EH (cell line): ENCODE results near the gene ACSF2.

ENCODE experiments used
- DNase-seq: peaks from one replicate; pipeline ENCODE4 v3.0.0-alpha.2; 2015; ENCODE audit warnings: low read depth

The ACSF2 gene

DNA sequence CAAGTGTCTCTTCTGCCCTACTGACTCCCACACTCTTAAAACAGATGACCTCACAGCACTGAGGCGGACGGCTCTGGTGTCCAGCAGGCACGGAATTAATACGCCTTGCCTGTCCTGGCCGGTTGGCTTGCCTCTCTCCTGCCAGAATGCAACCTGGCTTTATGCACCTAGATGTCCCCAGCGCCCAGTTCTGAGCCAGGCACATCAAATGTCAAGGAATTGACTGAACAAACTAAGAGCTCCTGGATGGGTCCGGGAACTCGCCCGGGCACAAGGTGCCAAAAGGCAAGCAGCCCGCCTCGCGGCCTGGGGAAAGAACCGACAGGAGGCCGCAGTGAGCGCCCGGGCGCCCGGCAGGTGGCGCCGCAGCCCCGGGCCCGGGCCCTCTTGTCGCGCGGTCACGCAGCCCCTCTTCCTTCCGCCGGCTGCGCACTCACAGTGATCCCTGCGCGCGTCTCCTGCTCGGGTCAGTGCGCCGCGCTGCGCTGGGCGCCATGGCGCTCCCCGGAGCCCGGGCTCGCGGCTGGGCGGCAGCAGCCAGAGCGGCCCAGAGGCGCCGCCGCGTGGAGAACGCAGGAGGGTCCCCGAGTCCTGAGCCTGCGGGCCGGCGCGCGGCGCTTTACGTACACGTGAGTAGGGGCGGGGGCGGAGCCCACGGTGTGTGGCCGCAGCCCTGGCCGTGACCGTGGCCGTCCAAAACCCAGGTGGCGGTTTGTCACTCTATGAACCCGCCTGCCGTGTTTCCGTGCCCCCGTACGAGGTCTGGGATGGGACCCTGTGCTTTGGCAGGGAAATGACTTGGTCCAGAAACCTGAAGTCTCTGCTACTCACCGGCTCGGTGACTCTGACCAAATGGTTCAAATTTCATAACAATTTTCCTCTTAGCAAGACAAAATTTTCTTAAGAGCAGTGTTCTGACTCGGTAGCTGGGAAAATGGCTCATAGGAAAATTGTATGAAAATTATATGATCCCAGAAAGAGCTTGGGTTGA lies 52.7 kb downstream of the ACSF2 start, which contains the start of gene RSAD1:
Gene RSAD1 (plus strand): TSS at position 470 of the 991 bp plus-strand sequence. CDS start 25 bp downstream, at position 495.
- peak; percentile 89 for DNase-seq

DNA sequence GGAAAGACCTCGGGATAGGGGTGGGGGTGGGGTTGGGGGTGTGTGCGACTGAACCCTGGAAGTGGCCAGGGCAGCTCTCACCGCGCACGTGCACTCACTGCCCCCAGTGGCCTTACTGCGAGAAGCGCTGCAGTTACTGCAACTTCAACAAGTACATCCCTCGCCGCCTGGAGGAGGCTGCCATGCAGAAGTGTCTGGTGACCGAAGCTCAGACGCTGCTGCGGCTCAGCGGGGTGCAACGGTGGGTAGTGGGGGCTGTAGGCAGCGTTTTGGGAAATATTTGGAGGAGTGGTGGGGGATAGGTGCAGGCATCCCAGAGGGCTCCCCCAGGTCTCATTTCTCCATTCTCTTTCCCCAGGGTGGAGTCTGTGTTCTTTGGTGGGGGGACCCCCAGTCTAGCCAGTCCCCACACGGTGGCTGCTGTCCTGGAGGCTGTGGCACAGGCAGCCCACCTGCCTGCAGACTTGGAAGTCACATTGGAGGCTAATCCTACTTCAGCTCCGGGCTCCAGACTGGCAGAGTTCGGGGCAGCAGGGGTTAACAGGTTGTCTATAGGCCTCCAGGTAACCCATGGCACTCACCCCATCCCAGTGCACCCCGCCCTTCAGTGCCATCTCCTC lies 53.6 kb downstream of the ACSF2 start:
- peak; percentile 81 for DNase-seq

DNA sequence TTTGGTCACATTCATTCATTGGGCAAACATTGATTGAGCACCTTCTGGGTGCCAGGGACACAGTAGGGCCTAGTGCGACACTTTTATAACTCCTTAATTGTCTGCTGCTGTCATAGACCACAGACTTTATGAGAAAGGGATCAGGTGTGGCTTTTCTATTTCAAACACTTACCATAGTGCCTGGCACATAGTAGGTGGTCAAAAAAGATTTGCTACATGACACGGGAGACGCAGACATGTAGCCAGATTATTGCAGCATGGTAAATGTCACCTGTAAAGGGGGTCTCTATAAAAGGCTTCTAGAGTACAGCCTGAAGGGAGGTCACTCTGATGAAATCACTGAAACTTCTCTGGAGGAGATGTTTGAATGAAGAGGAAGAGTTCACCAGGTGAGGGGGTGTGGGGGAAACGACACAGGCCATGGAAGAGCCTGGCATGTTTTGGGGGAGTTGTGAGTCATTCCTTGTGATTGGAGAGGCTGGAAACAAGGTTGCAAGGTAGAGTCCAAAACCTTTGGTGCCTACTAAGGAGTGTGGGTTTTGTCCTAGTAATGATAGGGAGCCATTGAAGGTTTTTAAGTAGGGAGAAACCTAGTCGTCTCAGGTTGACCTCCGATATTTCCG lies 54.2 kb downstream of the ACSF2 start:
- DNase-seq = no peak

DNA sequence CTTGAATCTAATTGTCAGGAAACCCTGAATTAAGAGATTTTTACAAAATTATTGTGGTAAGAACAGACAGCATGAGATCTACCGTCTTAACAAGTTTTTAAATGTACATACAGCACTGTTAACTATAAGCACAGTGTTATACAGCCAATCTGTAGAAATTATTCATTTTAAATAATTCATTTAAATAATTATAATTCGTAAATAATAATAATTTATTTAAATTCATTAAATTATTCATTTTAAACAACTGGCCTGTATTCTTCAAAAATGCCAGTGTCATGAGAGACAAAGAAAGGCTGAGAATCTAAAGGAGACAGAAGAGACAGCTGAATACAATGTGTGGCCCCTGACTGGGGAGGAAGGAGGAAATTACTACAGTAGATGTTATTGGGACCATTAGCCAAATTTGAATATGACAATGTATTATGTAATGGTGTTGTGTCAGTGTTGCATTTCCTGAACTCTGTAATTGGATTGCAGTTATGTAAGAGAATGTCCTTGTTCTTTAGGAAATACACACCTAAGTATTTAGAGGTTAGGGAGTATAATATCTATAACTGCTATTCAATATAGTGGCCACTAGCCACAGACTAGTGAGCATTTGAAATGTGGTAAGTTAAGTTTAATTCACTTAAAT lies 55.0 kb downstream of the ACSF2 start:
- DNase-seq = no peak

DNA sequence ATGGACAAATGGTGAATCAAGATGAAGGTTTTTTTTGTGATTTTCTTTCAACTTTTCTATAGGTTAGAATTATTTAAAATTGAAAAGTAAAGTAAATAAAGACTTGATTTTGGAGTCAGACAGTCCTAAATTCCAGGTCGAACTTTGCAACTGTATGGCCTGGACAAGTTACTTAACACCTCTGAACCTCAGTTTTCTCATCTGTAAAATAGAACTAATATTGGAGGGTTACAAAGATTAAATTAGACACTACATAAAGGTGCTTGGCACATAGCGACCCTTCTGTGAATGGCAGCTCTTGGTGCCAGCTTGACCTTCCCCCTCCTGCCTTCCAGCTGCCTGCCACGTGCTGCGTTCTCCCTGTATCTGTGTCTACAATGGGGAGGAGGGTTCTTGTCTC lies 55.6 kb downstream of the ACSF2 start:
- no peak for DNase-seq

DNA sequence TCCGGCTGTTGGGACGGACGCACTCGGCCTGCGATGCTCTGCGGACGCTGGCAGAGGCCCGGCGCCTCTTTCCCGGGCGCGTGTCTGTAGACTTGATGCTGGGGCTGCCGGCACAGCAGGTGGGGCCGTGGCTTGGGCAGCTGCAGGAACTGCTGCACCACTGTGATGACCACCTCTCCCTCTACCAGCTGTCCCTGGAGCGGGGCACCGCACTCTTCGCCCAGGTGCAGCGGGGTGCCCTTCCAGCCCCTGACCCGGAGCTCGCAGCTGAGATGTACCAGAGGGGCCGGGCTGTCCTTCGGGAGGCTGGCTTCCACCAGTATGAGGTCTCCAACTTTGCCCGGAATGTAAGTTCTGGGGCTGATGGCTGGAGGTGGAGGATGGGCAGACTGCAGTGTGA lies 56.1 kb downstream of the ACSF2 start:
- no peak for DNase-seq

DNA sequence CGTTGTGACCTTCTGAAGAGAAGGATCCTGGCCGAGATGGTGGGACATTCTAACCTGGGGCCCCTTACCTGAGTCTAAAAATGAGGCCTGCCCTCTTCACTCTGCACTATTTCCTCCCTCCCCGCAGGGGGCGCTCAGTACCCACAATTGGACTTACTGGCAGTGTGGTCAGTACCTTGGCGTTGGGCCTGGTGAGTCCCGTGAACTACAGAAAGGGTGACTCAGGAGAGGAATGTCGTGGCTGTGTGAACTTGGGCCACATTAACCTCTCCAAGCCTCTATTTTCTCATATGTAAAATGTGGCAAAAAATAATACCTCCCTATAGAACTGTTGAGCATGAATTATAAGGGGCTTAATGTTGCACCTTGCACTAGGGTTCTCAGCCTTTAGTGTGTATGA lies 56.5 kb downstream of the ACSF2 start:
- peak; percentile 98 for DNase-seq

DNA sequence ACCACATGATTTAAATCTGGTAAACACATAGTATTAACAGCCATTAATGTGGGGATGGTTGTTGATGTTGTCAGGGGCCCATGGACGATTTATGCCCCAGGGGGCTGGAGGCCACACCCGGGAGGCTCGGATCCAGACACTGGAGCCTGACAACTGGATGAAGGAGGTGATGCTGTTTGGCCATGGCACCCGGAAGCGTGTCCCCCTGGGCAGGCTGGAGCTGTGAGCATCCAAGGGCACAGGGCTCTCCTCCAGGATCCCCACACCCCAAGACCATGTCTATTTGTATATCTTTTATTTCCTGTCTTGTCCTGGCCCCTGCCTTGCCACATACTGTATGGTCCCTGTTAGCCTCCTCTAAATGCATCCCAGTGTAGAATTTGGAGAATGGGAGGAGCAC lies 57.2 kb downstream of the ACSF2 start:
- no peak for DNase-seq

DNA sequence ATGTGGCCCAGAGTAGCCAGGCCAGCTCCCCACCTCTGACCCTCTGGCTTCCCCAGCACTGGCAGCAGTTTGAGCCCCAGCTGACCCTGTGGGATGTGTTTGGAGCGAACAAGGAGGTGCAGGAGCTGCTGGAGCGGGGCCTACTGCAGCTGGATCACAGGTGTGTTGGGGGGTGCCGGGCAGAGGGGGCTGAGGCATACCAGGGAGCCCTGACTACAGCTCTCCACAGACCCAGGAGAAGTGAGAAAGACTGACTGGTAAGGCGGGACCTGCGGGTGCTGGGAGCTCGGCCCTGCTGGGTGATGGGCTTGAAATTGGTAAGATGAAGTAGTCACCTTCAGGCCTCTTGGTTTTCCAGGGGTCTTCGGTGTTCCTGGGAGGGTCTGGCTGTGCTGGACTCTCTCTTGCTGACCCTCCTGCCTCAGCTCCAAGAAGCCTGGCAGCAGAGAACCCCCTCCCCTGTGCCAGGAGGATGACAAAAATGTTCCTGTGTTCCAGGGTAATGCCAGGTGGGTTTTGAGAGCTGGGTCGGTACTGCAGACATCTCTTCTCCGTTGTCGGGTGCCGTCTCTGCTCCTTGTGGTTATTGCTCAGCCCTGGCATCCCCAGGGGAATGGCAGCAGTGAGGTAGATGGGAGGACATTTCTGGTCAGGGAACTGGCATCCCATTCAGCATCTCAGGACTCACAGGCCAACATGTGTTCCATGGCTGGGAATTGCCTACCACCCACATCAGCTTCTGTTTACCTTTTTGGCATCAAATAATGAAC lies 58.6 kb downstream of the ACSF2 start:
- no peak for DNase-seq

DNA sequence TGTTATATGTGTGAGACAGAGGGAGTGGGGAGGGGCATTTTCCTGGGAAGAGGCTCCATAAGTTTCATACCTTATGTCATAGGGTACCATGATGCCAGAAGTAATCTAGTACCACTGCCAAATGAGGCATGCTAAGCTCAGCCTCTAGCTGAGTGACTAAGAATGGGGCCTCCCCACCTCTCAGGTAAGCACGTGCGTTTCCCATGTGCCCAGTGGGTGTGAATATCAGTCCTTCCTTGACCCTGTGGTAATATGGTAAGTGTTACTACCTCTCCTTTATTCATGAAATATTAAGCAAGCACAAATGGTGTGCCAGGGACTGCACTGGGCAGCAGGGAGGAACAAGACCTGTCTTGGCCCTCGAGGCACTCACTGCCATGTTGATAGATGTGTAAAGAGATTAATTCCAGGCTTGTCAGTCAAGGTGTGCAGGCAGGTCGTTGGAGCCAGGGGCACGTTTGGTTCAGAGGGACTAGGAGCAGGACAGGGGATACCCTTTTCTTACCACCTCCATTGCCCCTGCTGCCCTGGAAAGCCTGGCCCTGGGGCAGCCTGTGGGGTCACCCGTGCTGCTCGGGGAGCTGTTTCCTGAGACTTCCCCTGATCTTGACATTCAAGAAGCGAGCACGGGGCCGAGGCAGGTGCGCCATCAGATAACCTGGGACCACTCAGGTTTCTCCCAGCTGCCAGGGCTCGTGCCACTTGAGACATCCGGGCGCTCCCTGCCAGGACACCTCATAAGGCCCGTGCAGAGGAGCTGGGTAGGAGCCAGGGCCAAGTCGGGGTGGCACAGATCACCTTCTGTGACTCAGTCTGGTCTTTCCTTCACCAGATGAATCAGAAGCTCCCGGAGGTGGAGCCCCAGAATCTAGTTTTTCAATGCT lies 61.4 kb downstream of the ACSF2 start:
- DNase-seq = no peak

DNA sequence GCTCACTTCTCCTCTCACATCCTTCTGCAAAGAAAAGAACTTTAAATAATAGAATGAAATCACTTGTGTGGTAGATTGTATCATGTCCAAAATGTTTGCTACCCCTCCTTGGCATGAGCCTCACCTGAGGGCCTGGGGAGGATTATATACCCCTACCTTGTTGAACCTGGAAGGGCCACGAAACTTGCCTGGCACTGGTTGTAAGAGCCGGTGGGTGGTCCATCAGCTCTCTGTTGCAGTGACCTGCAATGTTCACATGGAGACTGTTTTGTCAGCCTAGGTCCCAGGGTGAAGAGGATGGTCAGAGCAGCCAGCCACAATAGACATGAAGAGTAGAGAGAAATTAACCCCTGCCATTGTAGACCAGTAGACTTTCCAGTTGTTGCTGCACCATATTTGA lies 62.9 kb downstream of the ACSF2 start:
- DNase-seq = no peak

DNA sequence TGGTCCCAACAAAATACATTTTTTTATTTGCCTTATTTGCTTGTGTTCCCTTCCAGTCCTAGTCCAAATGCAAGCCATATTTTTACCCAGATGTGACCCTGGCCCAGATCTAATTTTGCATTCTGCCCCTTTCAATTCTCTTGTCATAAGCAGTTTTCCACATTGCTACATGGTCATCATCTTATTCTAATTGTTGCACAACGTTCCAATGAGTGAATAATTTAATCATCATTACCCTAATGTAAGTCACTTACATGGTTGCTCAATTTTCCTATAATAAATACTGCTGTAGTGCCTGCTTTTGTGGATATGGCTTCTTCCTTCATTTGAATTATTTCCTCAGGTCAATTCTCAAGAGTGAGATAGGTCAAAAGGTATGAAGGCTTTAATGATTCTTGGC lies 65.5 kb downstream of the ACSF2 start:
- DNase-seq = no peak

DNA sequence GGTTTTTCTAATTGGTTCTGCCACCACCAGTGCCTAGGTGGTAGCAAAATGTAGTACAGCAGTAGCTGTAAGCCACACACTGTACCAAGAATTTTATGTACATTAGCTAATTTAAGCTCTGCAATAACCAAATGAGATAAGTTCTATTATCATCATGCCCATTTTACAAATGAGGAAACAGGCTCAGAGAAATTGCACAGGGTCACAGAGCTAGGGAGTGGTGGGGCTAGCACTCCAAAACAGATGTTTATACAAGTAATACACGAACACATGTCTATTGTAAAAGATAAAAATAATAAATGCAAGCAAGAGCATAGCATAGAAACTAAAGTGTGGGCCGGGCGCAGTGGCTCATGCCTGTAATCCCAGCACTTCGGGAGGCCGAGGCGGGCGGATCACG lies 66.2 kb downstream of the ACSF2 start:
- DNase-seq = no peak

DNA sequence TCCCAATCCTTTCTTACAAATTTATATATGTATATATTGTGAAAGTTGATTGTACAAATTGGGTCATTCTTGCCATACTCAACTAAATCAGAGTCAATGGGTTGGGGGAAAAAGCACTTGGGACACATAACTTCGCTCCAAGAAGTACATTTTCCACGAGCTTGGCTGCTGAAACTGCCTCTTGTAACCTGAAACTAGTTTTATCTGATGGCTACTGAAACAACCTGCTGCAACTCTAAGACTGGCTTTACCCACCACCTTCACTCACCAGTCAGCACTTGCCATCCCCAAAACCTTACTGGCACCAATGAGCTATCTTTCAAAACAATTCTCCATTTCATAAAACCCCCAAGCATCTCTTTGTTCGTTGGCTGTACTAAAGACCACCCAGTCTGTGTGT lies 67.7 kb downstream of the ACSF2 start:
- DNase-seq = no peak

DNA sequence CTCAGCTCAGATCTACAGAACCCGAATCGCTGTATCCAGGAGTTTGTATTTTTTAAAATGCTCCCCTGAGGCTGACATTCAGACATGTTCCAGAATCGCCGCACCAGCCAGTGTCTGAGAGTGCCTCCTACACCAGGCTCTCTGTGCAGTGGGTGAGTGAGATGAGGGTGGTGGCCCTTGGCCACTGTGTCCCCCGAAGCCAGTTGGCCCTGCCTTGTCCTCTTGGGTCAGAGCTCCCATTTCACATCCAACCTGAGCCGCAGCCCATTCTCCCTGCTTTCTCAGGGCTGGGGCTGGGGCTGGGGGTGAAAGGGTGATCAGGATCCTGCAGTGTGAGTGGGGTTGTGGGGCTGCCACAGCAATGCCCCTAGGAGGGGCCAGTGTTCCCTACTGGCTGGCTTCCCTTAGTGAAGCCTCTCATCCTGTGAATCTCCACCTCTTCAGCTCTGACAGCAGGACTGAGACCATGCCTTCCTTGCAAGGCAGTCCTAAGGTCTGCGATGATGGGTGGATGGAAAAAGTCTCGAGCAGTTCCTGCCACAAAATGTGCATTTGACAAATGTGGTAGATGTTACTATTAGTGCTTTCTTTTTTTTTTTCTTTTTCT lies 69.3 kb downstream of the ACSF2 start:
- no peak for DNase-seq

DNA sequence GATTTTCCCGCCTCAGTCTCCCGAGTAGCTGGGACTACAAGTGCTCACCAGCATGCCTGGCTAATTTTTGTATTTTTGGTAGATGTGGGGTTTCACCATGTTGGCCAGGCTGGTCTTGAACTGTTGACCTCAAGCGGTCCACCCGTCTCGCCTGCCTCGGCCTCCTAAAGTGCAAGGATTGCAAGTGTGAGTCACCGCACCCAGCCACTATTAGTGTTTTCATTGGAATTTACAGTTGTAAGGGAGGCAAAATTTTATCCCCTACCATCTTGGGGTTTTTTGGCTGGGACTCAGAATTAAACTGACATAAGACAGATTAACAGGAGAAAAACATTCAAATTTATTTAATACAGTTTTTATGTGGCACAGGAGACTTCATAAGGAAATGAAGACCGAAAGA lies 69.9 kb downstream of the ACSF2 start:
- peak; percentile 80 for DNase-seq

DNA sequence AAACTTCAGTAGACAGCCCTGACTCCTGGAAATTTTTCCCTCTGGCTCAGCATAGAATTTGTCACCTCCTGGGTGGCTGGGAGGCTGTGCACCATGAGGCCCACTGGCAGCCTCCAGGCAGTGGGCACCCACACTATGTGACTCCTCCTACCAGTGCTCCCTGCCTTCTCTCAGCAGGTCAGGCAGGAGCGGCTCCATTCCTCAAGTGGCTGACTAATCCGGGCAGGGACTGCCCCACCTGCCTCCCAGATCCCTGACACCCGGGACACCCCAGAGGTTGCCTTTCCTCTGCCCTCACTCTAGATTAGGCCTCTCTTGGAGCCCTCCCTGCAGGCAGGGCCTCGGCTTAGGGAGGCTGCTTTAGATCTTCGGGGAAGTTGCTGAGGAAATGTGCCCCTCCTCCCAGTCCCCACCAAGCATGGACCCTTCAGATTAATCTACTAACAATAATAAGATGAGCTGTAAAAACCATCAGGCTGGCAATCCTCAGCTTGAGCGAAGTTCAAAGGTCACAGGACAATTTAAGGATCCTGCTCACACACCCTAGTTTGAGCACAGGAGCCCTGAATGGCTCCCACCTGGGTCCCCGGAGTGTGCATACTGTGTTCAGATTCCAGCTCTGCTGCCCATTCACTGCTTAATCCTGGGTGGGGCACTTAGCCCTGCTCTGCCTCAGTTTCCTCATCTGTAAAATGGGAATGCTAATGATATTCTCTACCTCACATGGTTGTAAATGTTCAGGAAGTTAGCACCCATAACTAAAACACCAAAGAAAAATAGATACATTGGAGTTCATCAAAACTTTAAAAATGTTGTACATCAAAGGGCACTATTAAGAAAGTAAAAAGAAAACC lies 72.2 kb downstream of the ACSF2 start:
- DNase-seq = no peak

DNA sequence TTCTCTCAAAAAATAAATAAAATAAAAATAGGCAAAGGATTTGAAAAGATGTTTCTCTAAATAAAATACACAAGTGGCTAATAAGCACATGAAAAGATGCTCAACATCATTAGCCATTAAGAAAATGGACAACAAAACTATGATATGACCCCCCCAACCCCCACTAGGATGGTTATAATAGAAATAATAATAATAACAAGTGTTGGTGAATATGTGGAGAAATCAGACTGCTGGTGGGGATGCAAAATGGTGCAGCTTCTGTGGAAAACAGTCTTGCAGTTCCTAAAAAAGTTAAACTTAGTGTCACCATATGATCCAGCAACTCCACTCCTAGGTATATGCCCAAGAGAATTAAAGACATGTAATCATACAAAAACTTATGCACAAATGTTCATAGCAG lies 73.3 kb downstream of the ACSF2 start:
- DNase-seq = no peak

DNA sequence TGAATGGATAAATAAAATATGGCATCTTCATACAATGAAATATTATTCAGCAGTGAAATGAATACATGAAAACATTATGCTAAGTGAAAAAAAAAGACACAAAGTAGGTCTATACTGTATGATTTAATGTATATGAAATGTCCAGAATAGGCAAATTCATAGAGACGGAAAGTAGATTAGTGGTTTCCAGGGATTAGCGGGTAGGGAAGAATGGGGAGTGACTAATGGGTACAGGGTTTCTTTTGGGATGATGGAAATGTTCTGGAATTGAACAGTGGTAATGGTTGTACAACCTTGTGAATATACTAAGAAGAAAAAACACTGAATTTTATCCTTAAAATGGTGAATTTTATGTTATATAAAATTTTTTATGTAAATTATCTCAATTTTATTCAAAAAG lies 73.7 kb downstream of the ACSF2 start:
- no peak for DNase-seq
